GM12873 (cell line): ENCODE data around the gene ETS1.

Experiments used
- CTCF ChIP-seq: IDR thresholded peaks from 2 replicates; pipeline ENCODE4 v1.5.1; 2012; ENCODE audit warnings: low read depth, mild to moderate bottlenecking, moderate library complexity, low read length, control low read depth; ENCODE audit not compliant: insufficient read depth; ENCODE audit errors: missing control alignments

ETS1 gene

GRCh38 chr11:128411150-128411549 is 176.2 kb downstream of the ETS1 start:
- TF ChIP-seq CTCF = no peak

DNA sequence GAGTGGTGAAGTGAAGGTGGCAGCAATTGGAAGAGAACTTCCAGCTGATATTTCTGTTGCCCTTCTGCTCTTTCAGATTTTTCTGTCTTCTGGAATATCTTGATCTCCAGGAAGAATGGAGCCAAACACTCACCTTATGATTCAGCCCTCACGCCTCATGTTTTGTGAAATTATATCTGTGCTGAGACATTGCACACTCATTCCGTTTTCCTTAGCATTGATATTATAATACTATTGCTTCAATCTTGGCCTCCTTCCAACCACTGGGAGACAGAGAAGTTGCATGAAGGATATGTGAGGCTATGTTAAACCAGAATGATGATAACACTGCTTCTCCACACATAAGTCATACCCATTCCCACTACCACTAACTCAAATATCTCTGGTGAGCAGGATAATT is 177.9 kb downstream of the ETS1 start:
- no peak for TF ChIP-seq CTCF
